ENCODE measurements around the gene CALHM4. TPM values are rescaled to one million over a fixed set of nuclear protein-coding genes. Genes with fewer than 3 reads are reported as not detected.

CALHM4 gene
- total and polyA plus RNA-seq, 2 of the 13 experiments (the other 11 are each of a cell fraction or from before 2014, with no cell fraction given), result not detected

DNA sequence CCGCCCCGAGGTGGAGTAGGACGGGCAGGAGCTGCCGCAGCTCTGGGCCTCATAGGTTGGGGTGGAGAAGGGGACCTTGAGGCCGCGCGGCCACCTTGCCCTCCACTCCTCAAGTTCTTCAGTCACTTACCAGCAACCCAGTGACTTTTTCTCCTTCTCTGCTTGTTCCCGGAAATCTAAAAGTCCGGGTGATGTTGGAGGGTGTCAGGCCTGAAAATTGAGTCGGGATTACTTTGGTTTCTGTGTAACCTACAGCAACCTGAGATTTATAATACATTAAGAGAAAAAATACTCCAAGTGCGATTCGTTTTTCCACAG lies 18.1 kb downstream of the CALHM4 start (continued):
- TF ChIP-seq RERE (CRISPR knock-in tag; IDR thresholded peaks at IDR 0.05; ENCODE audit: low read depth) (no peak), UBTF (CRISPR knock-in tag; IDR thresholded peaks at IDR 0.05) (no peak), RARA (CRISPR knock-in tag; IDR thresholded peaks at IDR 0.05) (no peak), HDAC6 (IDR thresholded peaks at IDR 0.05; ENCODE audit: low read depth, low read length) (0 out of 2 replicates have a peak, but pooled peaks have one; percentile 29), ZNF562 (CRISPR knock-in tag; IDR thresholded peaks at IDR 0.05; ENCODE audit: borderline replicate concordance) (no peak), SNAI1 (CRISPR knock-in tag; IDR thresholded peaks at IDR 0.05; ENCODE audit: borderline replicate concordance) (peak; percentile 21; the same call in 1 of the 2 replicates), ZNF790 (CRISPR knock-in tag; IDR thresholded peaks at IDR 0.05; ENCODE audit: borderline replicate concordance) (peak; percentile 13; the same call in 1 of the 2 replicates), ZGPAT (CRISPR knock-in tag; IDR thresholded peaks at IDR 0.05) (no peak), THAP11 (CRISPR knock-in tag; IDR thresholded peaks at IDR 0.05) (no peak), NFIC (IDR thresholded peaks at IDR 0.05; ENCODE audit: low read length) (no peak), NFAT5 (CRISPR knock-in tag; IDR thresholded peaks at IDR 0.05) (0 out of 2 replicates have a peak, but pooled peaks have one; percentile 46), MTF1 (CRISPR knock-in tag; IDR thresholded peaks at IDR 0.05) (no peak), BCL6 (CRISPR knock-in tag; IDR thresholded peaks at IDR 0.05) (0 out of 2 replicates have a peak, but pooled peaks have one; percentile 2)
- TF ChIP-seq, protein P1, sequence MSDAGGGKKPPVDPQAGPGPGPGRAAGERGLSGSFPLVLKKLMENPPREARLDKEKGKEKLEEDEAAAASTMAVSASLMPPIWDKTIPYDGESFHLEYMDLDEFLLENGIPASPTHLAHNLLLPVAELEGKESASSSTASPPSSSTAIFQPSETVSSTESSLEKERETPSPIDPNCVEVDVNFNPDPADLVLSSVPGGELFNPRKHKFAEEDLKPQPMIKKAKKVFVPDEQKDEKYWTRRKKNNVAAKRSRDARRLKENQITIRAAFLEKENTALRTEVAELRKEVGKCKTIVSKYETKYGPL (CRISPR knock-in tag; IDR thresholded peaks at IDR 0.05), result no peak
